ENCODE results near the gene RAMP3.

RAMP3 gene

GRCh38 chr7:45230611-45231165 is 73.1 kb downstream of the RAMP3 start:
- DNase-seq (ENCODE audit: extremely low read depth, insufficient read length): no peak
- Histone ChIP-seq H3K36me3 (ENCODE audit: control insufficient read depth, insufficient read depth, low read length) (no peaks in the 10 kb centered on the region), H3K4me3 (replicated peaks; ENCODE audit: low read depth, low read length) (no peak overlapping the region), H3K27me3 (replicated peaks; ENCODE audit: control insufficient read depth, insufficient read depth, low read length) (no peaks in the 10 kb centered on the region)
- TF ChIP-seq CTCF (IDR thresholded peaks at IDR 0.05; ENCODE audit: insufficient read depth, low read length, poor library complexity, severe bottlenecking): no peak

GRCh38 chr7:45233249-45233775 is 75.7 kb downstream of the RAMP3 start:
- TF ChIP-seq CTCF (IDR thresholded peaks at IDR 0.05; ENCODE audit: insufficient read depth, low read length, poor library complexity, severe bottlenecking): no peak

More at GRCh38 chr7:45233249-45233775, 75.7 kb downstream of the RAMP3 start:
- DNase-seq (ENCODE audit: extremely low read depth, insufficient read length): no peak
- no peak overlapping the region for H3K4me3 ChIP-seq (replicated peaks; ENCODE audit: low read depth, low read length)
- no peaks in the 10 kb centered on the region for H3K27me3 ChIP-seq (replicated peaks; ENCODE audit: control insufficient read depth, insufficient read depth, low read length)
- no peaks in the 10 kb centered on the region for H3K36me3 ChIP-seq (ENCODE audit: control insufficient read depth, insufficient read depth, low read length)

All from GM06990 (cell line).